ENCODE results near the gene PPM1E. TPM values are rescaled to one million over a fixed set of nuclear protein-coding genes. Genes with fewer than 3 reads are reported as not detected.

The PPM1E gene
- total RNA-seq, 2 experiments from 2014 or later = 0.19 to 0.40 TPM

DNA sequence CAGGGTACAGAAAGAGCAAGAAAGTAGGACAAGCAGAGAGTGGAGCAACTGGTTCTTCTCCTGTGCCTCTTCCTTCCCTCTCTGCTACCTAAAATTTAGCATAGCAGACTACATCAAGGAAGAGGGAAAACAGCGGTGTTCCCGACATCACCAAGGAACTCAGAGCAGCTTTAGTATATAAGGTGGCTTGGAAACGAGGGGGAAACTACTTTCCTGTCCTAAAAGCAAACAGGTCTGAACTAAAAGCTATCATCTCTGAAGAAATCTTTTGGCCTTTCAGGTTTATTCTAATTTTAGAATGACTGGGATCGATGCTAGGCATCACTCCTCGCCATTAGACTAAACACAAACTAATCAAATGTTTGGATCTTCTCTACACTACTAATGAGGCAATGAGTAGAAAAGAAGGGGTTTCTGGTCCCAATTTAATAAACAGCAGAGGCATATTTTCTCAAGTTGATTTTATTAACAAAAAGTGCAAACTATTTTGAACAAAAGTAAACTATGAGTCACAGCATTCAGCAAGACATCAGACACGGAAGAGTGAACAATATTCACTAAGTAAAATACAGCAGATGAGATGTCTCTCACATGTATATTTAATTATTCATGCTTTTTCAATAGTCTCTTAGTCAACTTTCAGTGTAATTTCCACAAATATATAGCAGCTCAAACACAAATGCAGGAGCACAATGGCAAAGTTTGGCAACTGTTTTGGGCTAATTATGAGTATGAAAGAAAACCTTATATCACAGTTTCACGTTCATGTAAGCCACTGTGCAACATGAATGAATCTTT, 242.3 kb downstream of the PPM1E start:
- Histone ChIP-seq H3K4me1 (ENCODE audit: insufficient read depth, low read length, poor library complexity, severe bottlenecking) (peaks cover 27% of the 10 kb centered on the region), H3K9me2 (ENCODE audit: insufficient read depth, low read length) (no peaks in the 10 kb centered on the region), H3K27ac (ENCODE audit: low read depth, low read length, poor library complexity, severe bottlenecking) (no peak overlapping the region), H3K4me2 (ENCODE audit: low read length) (no peak overlapping the region), H2AFZ (ENCODE audit: low read length) (no peak overlapping the region), H3K4me3 (ENCODE audit: low read depth, low read length, poor library complexity, severe bottlenecking) (no peak overlapping the region), H3K36me3 (ENCODE audit: insufficient read depth, low read length) (peaks cover 64% of the 10 kb centered on the region), H3K79me2 (ENCODE audit: insufficient read depth, low read depth, low read length) (no peaks in the 10 kb centered on the region), H3K9me3 (ENCODE audit: low read length) (no peaks in the 10 kb centered on the region), H4K20me1 (ENCODE audit: insufficient read depth, low read length) (no peaks in the 10 kb centered on the region)
- BruUV-seq (replicated peaks) = no TSS peak
- CTCF ChIA-PET (ENCODE audit: unreplicated experiment) = no interaction called here
- POLR2A ChIA-PET = no interaction called here
- TF ChIP-seq EZH2phosphoT487 (IDR thresholded peaks at IDR 0.05; ENCODE audit: borderline replicate concordance, low read depth, low read length) = no peak
- TF ChIP-seq, protein P1, sequence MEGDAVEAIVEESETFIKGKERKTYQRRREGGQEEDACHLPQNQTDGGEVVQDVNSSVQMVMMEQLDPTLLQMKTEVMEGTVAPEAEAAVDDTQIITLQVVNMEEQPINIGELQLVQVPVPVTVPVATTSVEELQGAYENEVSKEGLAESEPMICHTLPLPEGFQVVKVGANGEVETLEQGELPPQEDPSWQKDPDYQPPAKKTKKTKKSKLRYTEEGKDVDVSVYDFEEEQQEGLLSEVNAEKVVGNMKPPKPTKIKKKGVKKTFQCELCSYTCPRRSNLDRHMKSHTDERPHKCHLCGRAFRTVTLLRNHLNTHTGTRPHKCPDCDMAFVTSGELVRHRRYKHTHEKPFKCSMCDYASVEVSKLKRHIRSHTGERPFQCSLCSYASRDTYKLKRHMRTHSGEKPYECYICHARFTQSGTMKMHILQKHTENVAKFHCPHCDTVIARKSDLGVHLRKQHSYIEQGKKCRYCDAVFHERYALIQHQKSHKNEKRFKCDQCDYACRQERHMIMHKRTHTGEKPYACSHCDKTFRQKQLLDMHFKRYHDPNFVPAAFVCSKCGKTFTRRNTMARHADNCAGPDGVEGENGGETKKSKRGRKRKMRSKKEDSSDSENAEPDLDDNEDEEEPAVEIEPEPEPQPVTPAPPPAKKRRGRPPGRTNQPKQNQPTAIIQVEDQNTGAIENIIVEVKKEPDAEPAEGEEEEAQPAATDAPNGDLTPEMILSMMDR (conservative IDR thresholded peaks at IDR 0.05; ENCODE audit: low read length) = no peak
- DNase-seq (ENCODE audit: low spot score) = no peak
- intact Hi-C loops (cut with micrococcal nuclease; ENCODE audit: unreplicated experiment) = no loop called here

DNA sequence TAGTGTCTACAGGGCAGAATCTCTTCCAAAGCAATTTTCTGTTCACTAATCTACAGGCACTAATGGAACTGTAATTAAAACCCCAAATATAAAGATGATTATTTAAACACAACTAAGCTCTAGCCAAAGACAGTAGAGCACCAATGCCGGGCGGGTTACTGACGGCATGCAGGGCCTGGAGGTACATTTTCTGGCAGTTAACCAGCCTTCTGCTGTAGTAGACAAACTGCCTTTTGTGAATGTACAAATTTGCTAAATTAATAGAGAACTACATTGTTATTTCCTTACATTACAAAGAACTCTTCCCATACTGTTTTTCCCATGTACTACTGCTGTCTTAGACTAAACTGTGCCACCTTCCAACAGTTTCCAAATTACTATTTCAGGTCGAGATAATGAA, 243.2 kb downstream of the PPM1E start:
- Histone ChIP-seq H3K27ac (ENCODE audit: low read depth, low read length, poor library complexity, severe bottlenecking) (no peak overlapping the region), H2AFZ (ENCODE audit: low read length) (no peak overlapping the region), H4K20me1 (ENCODE audit: insufficient read depth, low read length) (no peaks in the 10 kb centered on the region), H3K9me3 (ENCODE audit: low read length) (no peaks in the 10 kb centered on the region), H3K4me1 (ENCODE audit: insufficient read depth, low read length, poor library complexity, severe bottlenecking) (peaks cover 30% of the 10 kb centered on the region), H3K79me2 (ENCODE audit: insufficient read depth, low read depth, low read length) (0 out of 2 replicates have a peak, but pooled peaks cover 2% of the 10 kb centered on the region), H3K36me3 (ENCODE audit: insufficient read depth, low read length) (peaks cover 60% of the 10 kb centered on the region), H3K4me2 (ENCODE audit: low read length) (no peak overlapping the region), H3K4me3 (ENCODE audit: low read depth, low read length, poor library complexity, severe bottlenecking) (no peak overlapping the region), H3K9me2 (ENCODE audit: insufficient read depth, low read length) (no peaks in the 10 kb centered on the region)
- BruUV-seq (replicated peaks) = no TSS peak
- POLR2A ChIA-PET = interaction anchor here (0.6 kb wide), 1 partner anchor 122 kb away, joined by 3 read pairs; no protein-coding TSS in a partner anchor
- no peak for DNase-seq (ENCODE audit: low spot score)
- intact Hi-C loops (cut with micrococcal nuclease; ENCODE audit: unreplicated experiment) = no loop called here
- CTCF ChIA-PET (ENCODE audit: unreplicated experiment) = no interaction called here
- TF ChIP-seq, protein P1 (conservative IDR thresholded peaks at IDR 0.05; ENCODE audit: low read length) = no peak

DNA sequence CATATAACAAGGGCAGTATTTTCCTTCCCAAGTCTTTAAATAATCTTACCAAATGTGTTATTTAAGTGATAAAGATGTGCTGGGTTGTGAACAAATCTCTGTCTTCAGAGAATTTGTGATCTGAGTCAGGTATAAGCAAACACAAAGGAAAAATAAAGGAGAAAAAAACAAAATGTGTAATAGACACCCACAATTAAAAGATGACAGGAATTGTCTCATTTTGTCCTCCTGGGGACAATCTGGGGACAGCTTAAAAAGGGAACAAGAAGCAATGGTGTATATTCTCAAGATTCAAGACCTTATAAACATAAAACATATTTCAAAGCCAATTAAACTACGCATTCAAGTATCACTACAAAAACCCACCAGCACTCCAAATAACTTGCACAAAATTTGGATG, 243.8 kb downstream of the PPM1E start:
- H3K79me2 ChIP-seq (ENCODE audit: insufficient read depth, low read depth, low read length) = 0 out of 2 replicates have a peak, but pooled peaks cover 5% of the 10 kb centered on the region
- no peak overlapping the region for H3K4me3 ChIP-seq (ENCODE audit: low read depth, low read length, poor library complexity, severe bottlenecking)
- no peak for DNase-seq (ENCODE audit: low spot score)
- intact Hi-C loops (cut with micrococcal nuclease; ENCODE audit: unreplicated experiment) = no loop called here
- no peak overlapping the region for H3K4me2 ChIP-seq (ENCODE audit: low read length)
- no peaks in the 10 kb centered on the region for H3K9me3 ChIP-seq (ENCODE audit: low read length)
- BruUV-seq (replicated peaks) = no TSS peak
- no peak overlapping the region for H2AFZ ChIP-seq (ENCODE audit: low read length)
- POLR2A ChIA-PET = interaction anchor here (0.6 kb wide), 1 partner anchor 122 kb away, joined by 3 read pairs; no protein-coding TSS in a partner anchor
- peaks cover 55% of the 10 kb centered on the region for H3K36me3 ChIP-seq (ENCODE audit: insufficient read depth, low read length)
- no peaks in the 10 kb centered on the region for H3K9me2 ChIP-seq (ENCODE audit: insufficient read depth, low read length)
- CTCF ChIA-PET (ENCODE audit: unreplicated experiment) = no interaction called here
- peaks cover 36% of the 10 kb centered on the region for H3K4me1 ChIP-seq (ENCODE audit: insufficient read depth, low read length, poor library complexity, severe bottlenecking)
- no peak for TF ChIP-seq EZH2phosphoT487 (IDR thresholded peaks at IDR 0.05; ENCODE audit: borderline replicate concordance, low read depth, low read length)
- TF ChIP-seq, protein P1 (conservative IDR thresholded peaks at IDR 0.05; ENCODE audit: low read length) = no peak
- H3K27ac ChIP-seq (ENCODE audit: low read depth, low read length, poor library complexity, severe bottlenecking) = no peak overlapping the region
- no peaks in the 10 kb centered on the region for H4K20me1 ChIP-seq (ENCODE audit: insufficient read depth, low read length)
